Caco-2 (cell line): Measurements from ENCODE around the gene PRSS57. TPM values are rescaled to one million over a fixed set of nuclear protein-coding genes. Genes with fewer than 3 reads are reported as not detected.

Experiments used
- BruUV-seq: library from RNA; stranded (reverse); fragments of 400-500 nt; replicated peaks from 2 replicates; lab custom pipeline; 2021; lab: Mats Ljungman, UMichigan
- CTCF ChIA-PET: fragments of 300-600 bp; sonication (Branson Sonifier 250); formaldehyde crosslinking; loops from one replicate; lab custom pipeline; 2022; ENCODE audit warnings: antibody characterized with exemption; lab: Charles Lee
- POLR2A ChIA-PET: fragments of 300-600 bp; sonication (Branson Sonifier 250); formaldehyde crosslinking; loops from one replicate; lab custom pipeline; 2022; ENCODE audit warnings: antibody characterized with exemption; lab: Charles Lee
- DNase-seq, 2 experiments: peaks; one replicate each; pipeline versions ENCODE4 v3.0.0 to v3.0.0-alpha.2; 2020 to 2022
- H3K27me3 ChIP-seq: replicated peaks from 2 replicates; pipeline ENCODE4 v1.6.0; 2011; ENCODE audit warnings: low read length; ENCODE audit not compliant: control insufficient read depth, insufficient read depth
- H3K36me3 ChIP-seq: 2 replicates; pipeline ENCODE4 v1.5.1; 2011; ENCODE audit warnings: low read length; ENCODE audit not compliant: control insufficient read depth, insufficient read depth
- H3K4me1 ChIP-seq: fragments of 250-450 bp; sonication (Bioruptor Pico); 2 replicates; pipeline ENCODE4 v1.5.1; 2020; ENCODE audit warnings: mild to moderate bottlenecking
- H3K4me3 ChIP-seq: 2 replicates; pipeline ENCODE4 v1.5.1; 2011; ENCODE audit warnings: low read depth, mild to moderate bottlenecking, control low read depth, low read length
- H3K9me3 ChIP-seq: fragments of 250-450 bp; sonication (Bioruptor Pico); 2 replicates; pipeline ENCODE4 v1.5.1; 2020; ENCODE audit warnings: mild to moderate bottlenecking, moderate library complexity
- H3K27ac Mint-ChIP-seq: one replicate; pipeline ENCODE4 v1.8.0; 2022; ENCODE audit warnings: mixed read lengths; ENCODE audit not compliant: unreplicated experiment
- H3K27me3 Mint-ChIP-seq: one replicate; pipeline ENCODE4 v1.8.0; 2022; ENCODE audit warnings: mixed read lengths; ENCODE audit not compliant: insufficient read depth, unreplicated experiment
- H3K36me3 Mint-ChIP-seq: one replicate; pipeline ENCODE4 v1.8.0; 2022; ENCODE audit warnings: mild to moderate bottlenecking, mixed read lengths; ENCODE audit not compliant: insufficient read depth, unreplicated experiment
- H3K4me1 Mint-ChIP-seq: one replicate; pipeline ENCODE4 v1.8.0; 2022; ENCODE audit warnings: low read depth, mixed read lengths; ENCODE audit not compliant: unreplicated experiment
- H3K4me3 Mint-ChIP-seq: one replicate; pipeline ENCODE4 v1.8.0; 2022; ENCODE audit warnings: mild to moderate bottlenecking, moderate library complexity, mixed read lengths; ENCODE audit not compliant: unreplicated experiment
- H3K9me3 Mint-ChIP-seq: one replicate; pipeline ENCODE4 v1.8.0; 2022; ENCODE audit warnings: mixed read lengths; ENCODE audit not compliant: unreplicated experiment
- intact Hi-C: fragments of 100-400 bp; cut with micrococcal nuclease; formaldehyde crosslinking; loops from one replicate; pipeline ENCODE4 v1.10.0; 2022; ENCODE audit not compliant: unreplicated experiment
- total RNA-seq: library from RNA; stranded (reverse); gene quantifications from 2 replicates; pipeline ENCODE4 v1.2.3, GENCODE V29; 2022
- TF ChIP-seq, protein P1 (sequence below), 2 experiments: fragments of 200-600 bp in 1 of 2; IDR thresholded peaks; 1 replicate in 1 of 2; 2 replicates in 1 of 2; pipeline versions ENCODE4 v1.5.1 to v1.8.0; 2011 to 2022; ENCODE audit warnings: antibody characterized with exemption in 1 of 2, control low read depth in 1 of 2, inconsistent platforms in 1 of 2, low read depth in 1 of 2, low read length in 1 of 2, mild to moderate bottlenecking in 1 of 2, moderate library complexity in 1 of 2; ENCODE audit not compliant: insufficient read depth in 1 of 2, severe bottlenecking in 1 of 2, unreplicated experiment in 1 of 2

Gene PRSS57
- total RNA-seq, 1 experiment from 2014 or later = not detected

DNA sequence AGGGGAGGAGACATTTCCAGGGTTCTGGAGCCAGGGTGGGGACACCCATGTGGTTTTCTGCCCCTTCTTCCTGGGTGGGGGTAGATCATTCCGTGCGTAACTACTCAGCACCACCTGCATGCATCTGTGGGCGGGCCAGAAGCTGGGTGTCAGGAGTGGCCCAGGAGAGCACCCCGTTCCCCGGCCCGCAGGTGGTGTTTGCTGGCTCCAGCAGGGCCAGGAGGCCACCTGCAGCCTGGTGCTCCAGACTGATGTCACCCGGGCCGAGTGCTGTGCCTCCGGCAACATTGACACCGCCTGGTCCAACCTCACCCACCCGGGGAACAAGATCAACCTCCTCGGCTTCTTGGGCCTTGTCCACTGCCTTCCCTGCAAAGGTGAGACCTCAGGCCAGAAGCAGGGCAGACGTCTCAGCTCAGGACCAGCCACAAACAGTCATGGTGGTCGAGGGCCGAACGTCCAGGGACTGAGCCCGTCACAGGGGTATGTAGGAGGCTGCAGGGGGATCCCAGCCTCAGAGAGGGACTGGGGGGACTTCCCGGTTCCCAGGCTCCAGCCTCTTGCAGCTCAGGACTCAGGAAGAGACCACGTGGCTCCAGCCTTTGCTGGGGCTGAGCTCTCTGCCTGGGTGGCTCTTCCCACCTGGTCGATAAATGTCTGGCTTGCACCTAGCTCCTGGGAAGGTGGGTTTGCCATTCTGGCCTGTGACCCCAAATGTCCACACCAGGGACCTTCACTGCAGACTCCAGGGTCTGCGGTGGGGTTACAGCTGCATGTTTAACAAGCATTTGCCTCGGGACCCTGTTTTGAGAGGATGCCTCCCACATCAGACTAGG lies 17.4 kb downstream of the PRSS57 start:
- Histone ChIP-seq H3K36me3 (no peaks in the 10 kb centered on the region; the same call in 1 of the 2 replicates), H3K4me3 (peak overlapping the region; percentile 58), H3K27me3 (no peaks in the 10 kb centered on the region), H3K9me3 (no peaks in the 10 kb centered on the region), H3K4me1 (peaks cover 17% of the 10 kb centered on the region)
- H3K4me3 Mint-ChIP-seq = peak overlapping the region; percentile 69
- peaks cover 30% of the 10 kb centered on the region for H3K36me3 Mint-ChIP-seq
- intact Hi-C loops = no loop called here
- no peak overlapping the region for H3K27ac Mint-ChIP-seq
- ChIA-PET POLR2A (no interaction called here), CTCF (no interaction called here)
- H3K9me3 Mint-ChIP-seq = no peaks in the 10 kb centered on the region
- H3K4me1 Mint-ChIP-seq = peaks cover 5% of the 10 kb centered on the region
- TF ChIP-seq, protein P1, sequence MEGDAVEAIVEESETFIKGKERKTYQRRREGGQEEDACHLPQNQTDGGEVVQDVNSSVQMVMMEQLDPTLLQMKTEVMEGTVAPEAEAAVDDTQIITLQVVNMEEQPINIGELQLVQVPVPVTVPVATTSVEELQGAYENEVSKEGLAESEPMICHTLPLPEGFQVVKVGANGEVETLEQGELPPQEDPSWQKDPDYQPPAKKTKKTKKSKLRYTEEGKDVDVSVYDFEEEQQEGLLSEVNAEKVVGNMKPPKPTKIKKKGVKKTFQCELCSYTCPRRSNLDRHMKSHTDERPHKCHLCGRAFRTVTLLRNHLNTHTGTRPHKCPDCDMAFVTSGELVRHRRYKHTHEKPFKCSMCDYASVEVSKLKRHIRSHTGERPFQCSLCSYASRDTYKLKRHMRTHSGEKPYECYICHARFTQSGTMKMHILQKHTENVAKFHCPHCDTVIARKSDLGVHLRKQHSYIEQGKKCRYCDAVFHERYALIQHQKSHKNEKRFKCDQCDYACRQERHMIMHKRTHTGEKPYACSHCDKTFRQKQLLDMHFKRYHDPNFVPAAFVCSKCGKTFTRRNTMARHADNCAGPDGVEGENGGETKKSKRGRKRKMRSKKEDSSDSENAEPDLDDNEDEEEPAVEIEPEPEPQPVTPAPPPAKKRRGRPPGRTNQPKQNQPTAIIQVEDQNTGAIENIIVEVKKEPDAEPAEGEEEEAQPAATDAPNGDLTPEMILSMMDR (IDR thresholded peaks at IDR 0.05; ENCODE audit: insufficient read depth in 1 of 2, low read depth in 1 of 2, low read length in 1 of 2, severe bottlenecking in 1 of 2, unreplicated experiment in 1 of 2) = no peak
- H3K27me3 Mint-ChIP-seq = no peaks in the 10 kb centered on the region
- DNase-seq = no peak
- TSS peak; percentile 55 for BruUV-seq

DNA sequence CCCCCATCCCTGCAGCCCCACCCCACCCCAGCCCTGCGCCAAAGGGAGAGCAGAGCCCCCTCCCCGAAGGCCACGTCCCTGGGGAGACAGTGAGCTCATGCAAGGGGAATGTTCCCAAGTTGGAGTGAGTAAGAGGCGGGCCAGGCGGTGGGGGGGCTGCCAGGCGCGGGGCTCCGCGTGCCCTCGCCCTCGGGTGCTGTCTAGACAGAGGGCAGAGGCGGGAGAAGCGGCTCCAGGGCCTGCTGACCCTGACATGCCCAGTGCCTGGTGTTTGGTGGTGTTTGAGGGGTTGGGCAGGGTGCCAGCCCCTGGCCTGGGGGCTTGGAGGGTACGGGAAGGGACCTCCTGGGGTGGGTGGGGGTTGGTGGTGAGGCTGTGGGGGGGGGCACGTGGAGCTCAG lies 18.1 kb downstream of the PRSS57 start:
- TF ChIP-seq, protein P1 (IDR thresholded peaks at IDR 0.05; ENCODE audit: insufficient read depth in 1 of 2, low read depth in 1 of 2, low read length in 1 of 2, severe bottlenecking in 1 of 2, unreplicated experiment in 1 of 2) = no peak
- Histone ChIP-seq H3K9me3 (no peaks in the 10 kb centered on the region), H3K4me1 (peaks cover 17% of the 10 kb centered on the region), H3K36me3 (no peaks in the 10 kb centered on the region; the same call in 1 of the 2 replicates), H3K4me3 (peak overlapping the region; percentile 58), H3K27me3 (no peaks in the 10 kb centered on the region)
- H3K27me3 Mint-ChIP-seq = no peaks in the 10 kb centered on the region
- H3K4me3 Mint-ChIP-seq = peak overlapping the region; percentile 69
- no peaks in the 10 kb centered on the region for H3K9me3 Mint-ChIP-seq
- H3K4me1 Mint-ChIP-seq = peaks cover 5% of the 10 kb centered on the region
- no TSS peak for BruUV-seq
- ChIA-PET POLR2A (interaction anchor here (0.6 to 2.0 kb wide), 2 partner anchors 76 to 97 kb away, joined by 7 to 10 read pairs; no protein-coding TSS in a partner anchor), CTCF (interaction anchor here (1.3 kb wide), 1 partner anchor 57 kb away, joined by 3 read pairs; no protein-coding TSS in a partner anchor)
- intact Hi-C loops = no loop called here
- peak in 1 of 2 experiments; percentile 49 for DNase-seq
- H3K36me3 Mint-ChIP-seq = peaks cover 27% of the 10 kb centered on the region
- H3K27ac Mint-ChIP-seq = no peak overlapping the region

DNA sequence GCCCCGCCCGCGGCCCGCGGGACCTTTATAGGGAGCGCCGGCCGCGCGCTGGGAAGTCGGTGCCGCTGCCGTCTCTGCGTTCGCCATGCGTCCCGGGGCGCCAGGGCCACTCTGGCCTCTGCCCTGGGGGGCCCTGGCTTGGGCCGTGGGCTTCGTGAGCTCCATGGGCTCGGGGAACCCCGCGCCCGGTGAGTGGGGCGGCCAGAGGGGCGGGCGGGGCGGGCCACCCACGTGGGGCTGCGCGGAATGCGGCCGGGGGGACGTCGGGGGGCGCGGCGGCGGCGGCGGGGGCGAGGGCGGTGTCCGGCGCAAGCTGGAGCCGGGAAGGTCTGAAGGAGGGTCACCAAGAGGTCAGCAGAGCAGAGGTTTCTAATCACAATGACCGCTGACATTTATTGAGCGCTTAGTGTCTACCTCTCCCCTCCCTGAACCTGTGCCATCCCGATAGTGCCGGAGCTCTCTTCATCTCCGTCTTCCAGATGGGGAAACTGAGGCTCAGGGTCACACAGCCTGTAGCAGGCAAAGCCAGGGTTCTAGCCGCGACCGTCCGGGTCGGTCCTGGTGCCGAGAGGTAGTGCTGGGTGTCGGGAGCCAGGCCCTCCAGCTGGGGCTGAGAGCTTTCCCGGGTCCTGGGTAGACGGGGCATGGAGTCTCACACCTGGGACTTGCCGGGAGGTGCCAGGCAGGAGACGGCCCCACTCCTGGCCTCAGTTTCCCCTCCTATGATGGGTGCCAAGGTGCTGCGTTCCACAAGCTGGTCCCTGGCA lies 18.7 kb downstream of the PRSS57 start, which contains the start of gene FSTL3:
Gene FSTL3, plus strand, starts transcription at position 54 of the 767 bp plus-strand sequence. Its CDS starts 32 bp downstream, at position 86.
- H3K27me3 Mint-ChIP-seq = no peaks in the 10 kb centered on the region
- CTCF ChIA-PET = interaction anchor here (1.3 kb wide), 1 partner anchor 58 kb away, joined by 3 read pairs; no protein-coding TSS in a partner anchor
- TF ChIP-seq, protein P1 (IDR thresholded peaks at IDR 0.05; ENCODE audit: insufficient read depth in 1 of 2, low read depth in 1 of 2, low read length in 1 of 2, severe bottlenecking in 1 of 2, unreplicated experiment in 1 of 2) = no peak
- H3K4me1 Mint-ChIP-seq = peaks cover 5% of the 10 kb centered on the region
- peak within 1 kb of the TSS; percentile 74 for H3K27ac Mint-ChIP-seq
- no peaks in the 10 kb centered on the region for H3K9me3 Mint-ChIP-seq
- TSS peak; percentile 42 for BruUV-seq
- POLR2A ChIA-PET = interaction anchor here (0.6 to 2.0 kb wide), 2 partner anchors 76 to 97 kb away, joined by 7 to 10 read pairs; no protein-coding TSS in a partner anchor
- Histone ChIP-seq H3K9me3 (no peaks in the 10 kb centered on the region), H3K4me1 (peaks cover 17% of the 10 kb centered on the region), H3K4me3 (peak within 1 kb of the TSS; percentile 58), H3K27me3 (no peaks in the 10 kb centered on the region), H3K36me3 (no peaks in the 10 kb centered on the region; the same call in 1 of the 2 replicates)
- H3K4me3 Mint-ChIP-seq = peak within 1 kb of the TSS; percentile 69
- peaks cover 21% of the 10 kb centered on the region for H3K36me3 Mint-ChIP-seq
- intact Hi-C loops = no loop called here
- peak in 1 of 2 experiments; percentile 34 for DNase-seq
